Breast epithelium (tissue), 4 donors: ENCODE measurements around the gene ADCK1. TPM values are rescaled to one million over a fixed set of nuclear protein-coding genes. Genes with fewer than 3 reads are reported as not detected.
"Not testable (repeated sequence)": the region's sequence is repeated elsewhere in the genome, so short reads cannot be mapped to it uniquely, and the experiment has no call there.

ENCODE experiments used
- DNase-seq, 2 donors: peaks; one replicate each; pipeline ENCODE4 v3.0.0-alpha.2; 2019; ENCODE audit warnings: low spot score in 2 of 2
- H3K27ac ChIP-seq, 2 donors: fragments of 200-600 bp; sonication (generic) in 1 of 2; one replicate each; pipeline ENCODE4 v1.5.1; 2016 to 2019; ENCODE audit warnings: mild to moderate bottlenecking in 1 of 2
- H3K27me3 ChIP-seq, 2 donors: fragments of 200-600 bp; sonication (generic) in 1 of 2; one replicate each; pipeline versions ENCODE4 v1.5.1 to v1.6.0; 2017 to 2019; ENCODE audit warnings: control low read depth in 1 of 2, mild to moderate bottlenecking in 1 of 2
- H3K36me3 ChIP-seq: fragments of 200-600 bp; one replicate; pipeline ENCODE4 v1.5.1; 2019
- H3K4me1 ChIP-seq, 2 donors: fragments of 200-600 bp; sonication (generic); one replicate each; pipeline ENCODE4 v1.5.1; 2016 to 2019; ENCODE audit warnings: control low read depth in 1 of 2
- H3K4me3 ChIP-seq, 3 donors: fragments of 200-600 bp; sonication (generic); 1 replicate in 2 of 3; 2 replicates in 1 of 3; pipeline ENCODE4 v1.5.1; 2016 to 2019; ENCODE audit warnings: mild to moderate bottlenecking in 3 of 3, moderate library complexity in 2 of 3
- H3K9me3 ChIP-seq, 2 donors: fragments of 200-600 bp; sonication (generic) in 1 of 2; one replicate each; pipeline ENCODE4 v1.5.1; 2016 to 2019; ENCODE audit warnings: control low read depth in 1 of 2
- POLR2A ChIP-seq: fragments of 450-650 bp; IDR thresholded peaks from one replicate; pipeline ENCODE4 v1.6.1; 2016; ENCODE audit warnings: antibody characterized with exemption, mild to moderate bottlenecking, moderate library complexity
- POLR2AphosphoS5 ChIP-seq, 3 donors: sonication (generic); formaldehyde crosslinking; IDR thresholded peaks; one replicate each; pipeline ENCODE4 v1.6.1; 2017; ENCODE audit warnings: antibody characterized with exemption in 3 of 3
- intact Hi-C: fragments of 100-400 bp; cut with DNase I; formaldehyde crosslinking; loops from one replicate; pipeline ENCODE4 v1.15.1; 2023; ENCODE audit warnings: low total_unique reads
- total RNA-seq, 3 donors: library from RNA; depleted of rRNA; stranded (reverse); fragments of >200 nt; gene quantifications; one replicate each; pipeline ENCODE4 v1.1.0, GENCODE V29; 2016
- TF ChIP-seq, protein P1 (sequence below), 3 donors: fragments of 450-650 bp; IDR thresholded peaks; one replicate each; pipeline ENCODE4 v1.5.1; 2016 to 2017; ENCODE audit warnings: antibody characterized with exemption in 3 of 3, mild to moderate bottlenecking in 3 of 3, moderate library complexity in 3 of 3

The ADCK1 gene
- total RNA-seq, 3 donors from 2014 or later, result 4.6 to 8.3 (median 4.9) TPM

GRCh38 chr14:77761205-77761931 lies 38.5 kb upstream of the ADCK1 start:
- TF ChIP-seq, protein P1, sequence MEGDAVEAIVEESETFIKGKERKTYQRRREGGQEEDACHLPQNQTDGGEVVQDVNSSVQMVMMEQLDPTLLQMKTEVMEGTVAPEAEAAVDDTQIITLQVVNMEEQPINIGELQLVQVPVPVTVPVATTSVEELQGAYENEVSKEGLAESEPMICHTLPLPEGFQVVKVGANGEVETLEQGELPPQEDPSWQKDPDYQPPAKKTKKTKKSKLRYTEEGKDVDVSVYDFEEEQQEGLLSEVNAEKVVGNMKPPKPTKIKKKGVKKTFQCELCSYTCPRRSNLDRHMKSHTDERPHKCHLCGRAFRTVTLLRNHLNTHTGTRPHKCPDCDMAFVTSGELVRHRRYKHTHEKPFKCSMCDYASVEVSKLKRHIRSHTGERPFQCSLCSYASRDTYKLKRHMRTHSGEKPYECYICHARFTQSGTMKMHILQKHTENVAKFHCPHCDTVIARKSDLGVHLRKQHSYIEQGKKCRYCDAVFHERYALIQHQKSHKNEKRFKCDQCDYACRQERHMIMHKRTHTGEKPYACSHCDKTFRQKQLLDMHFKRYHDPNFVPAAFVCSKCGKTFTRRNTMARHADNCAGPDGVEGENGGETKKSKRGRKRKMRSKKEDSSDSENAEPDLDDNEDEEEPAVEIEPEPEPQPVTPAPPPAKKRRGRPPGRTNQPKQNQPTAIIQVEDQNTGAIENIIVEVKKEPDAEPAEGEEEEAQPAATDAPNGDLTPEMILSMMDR (IDR thresholded peaks at IDR 0.05), result peak in 1 of 3 donors; percentile 14
- TF ChIP-seq POLR2A, result no peak
- no peak for TF ChIP-seq POLR2AphosphoS5 (IDR thresholded peaks at IDR 0.05)
- no peaks in the 10 kb centered on the region for H3K36me3 ChIP-seq
- peaks cover 0 to 3% of the 10 kb centered on the region in 2 donors for H3K4me1 ChIP-seq
- H3K9me3 ChIP-seq, result no peaks in the 10 kb centered on the region
- no peaks in the 10 kb centered on the region for H3K27me3 ChIP-seq
- no peak for DNase-seq
- H3K27ac ChIP-seq, result peak overlapping the region; percentile 96 to 97
- H3K4me3 ChIP-seq, result peak overlapping the region; percentile 78 to 98 (median 86)
- intact Hi-C loops, result no loop called here

GRCh38 chr14:77763316-77763715 lies 36.6 kb upstream of the ADCK1 start:
- intact Hi-C loops, result no loop called here
- H3K4me3 ChIP-seq, result no peak overlapping the region
- H3K9me3 ChIP-seq, result no peaks in the 10 kb centered on the region
- no peak for TF ChIP-seq POLR2A
- TF ChIP-seq, protein P1 (IDR thresholded peaks at IDR 0.05), result no peak
- TF ChIP-seq POLR2AphosphoS5 (IDR thresholded peaks at IDR 0.05), result no peak
- no peaks in the 10 kb centered on the region for H3K36me3 ChIP-seq
- peaks cover 0 to 3% of the 10 kb centered on the region in 2 donors for H3K4me1 ChIP-seq
- H3K27me3 ChIP-seq, result no peaks in the 10 kb centered on the region
- no peak for DNase-seq
- H3K27ac ChIP-seq, result no peak overlapping the region

DNA sequence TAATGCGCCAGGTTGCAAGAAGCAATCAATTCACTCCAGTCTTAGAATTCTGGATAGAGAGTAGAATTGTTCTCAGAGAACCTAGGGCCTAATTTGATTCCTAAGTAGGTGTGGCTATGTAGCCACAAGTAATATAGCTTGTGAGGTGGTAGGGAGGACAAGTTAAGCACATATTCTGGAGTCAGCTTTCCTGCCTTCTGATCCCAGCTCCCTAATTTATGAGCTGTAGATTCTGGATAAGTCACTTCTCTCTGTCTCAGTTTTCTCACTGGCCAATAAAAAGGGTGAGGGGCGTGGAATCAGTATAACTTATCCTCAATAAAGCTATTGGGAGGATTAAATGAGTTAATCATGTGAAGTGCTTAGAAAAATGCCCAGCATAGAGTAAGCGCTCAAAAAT lies 35.9 kb upstream of the ADCK1 start:
- Histone ChIP-seq H3K27me3 (no peaks in the 10 kb centered on the region), H3K4me3 (no peak overlapping the region), H3K36me3 (no peaks in the 10 kb centered on the region), H3K9me3 (no peaks in the 10 kb centered on the region), H3K27ac (no peak overlapping the region), H3K4me1 (no peaks in the 10 kb centered on the region)
- DNase-seq, result no peak
- TF ChIP-seq, protein P1 (IDR thresholded peaks at IDR 0.05), result no peak
- no peak for TF ChIP-seq POLR2A
- TF ChIP-seq POLR2AphosphoS5 (IDR thresholded peaks at IDR 0.05), result no peak
- intact Hi-C loops, result no loop called here

- DNase-seq, H3K4me1 ChIP-seq, H3K27ac ChIP-seq, intact Hi-C loops, H3K4me3 ChIP-seq, H3K36me3 ChIP-seq, H3K9me3 ChIP-seq, H3K27me3 ChIP-seq: not testable (repeated sequence)
Observed at GRCh38 chr14:77768442-77769069, 31.4 kb upstream of the ADCK1 start.

DNA sequence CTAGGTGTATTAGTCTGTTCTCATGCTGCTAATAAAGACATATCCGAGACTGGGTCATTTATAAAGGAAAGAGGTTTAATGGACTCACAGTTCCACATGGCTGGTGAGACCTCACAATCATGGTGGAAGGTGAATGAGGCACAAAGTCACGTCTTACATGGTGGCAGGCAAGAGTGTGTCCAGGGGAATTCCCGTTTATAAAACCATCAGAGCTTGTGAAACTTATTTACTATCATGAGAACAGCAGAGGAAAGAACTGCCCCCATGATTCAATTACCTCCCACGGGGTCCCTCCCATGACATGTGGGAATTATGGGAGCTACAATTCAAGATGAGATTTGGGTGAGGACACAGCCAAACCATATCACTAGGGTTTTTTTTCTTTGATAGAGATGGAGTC lies 25.9 kb upstream of the ADCK1 start:
- H3K36me3 ChIP-seq, H3K27me3 ChIP-seq, H3K9me3 ChIP-seq, DNase-seq, intact Hi-C loops, H3K27ac ChIP-seq, H3K4me1 ChIP-seq, H3K4me3 ChIP-seq: not testable (repeated sequence)

- no peak for TF ChIP-seq POLR2AphosphoS5 (IDR thresholded peaks at IDR 0.05)
- TF ChIP-seq, protein P1 (IDR thresholded peaks at IDR 0.05), result no peak
- no peak for TF ChIP-seq POLR2A
- H3K4me3 ChIP-seq, result no peak overlapping the region
- intact Hi-C loops, result no loop called here
Observed at GRCh38 chr14:77782202-77782601, 17.7 kb upstream of the ADCK1 start.

More at GRCh38 chr14:77782202-77782601, 17.7 kb upstream of the ADCK1 start:
- Histone ChIP-seq H3K27me3 (no peaks in the 10 kb centered on the region), H3K9me3 (no peaks in the 10 kb centered on the region), H3K27ac (no peak overlapping the region), H3K36me3 (no peaks in the 10 kb centered on the region), H3K4me1 (no peaks in the 10 kb centered on the region)
- DNase-seq, result no peak
